Vagina (tissue), 2 donors: ENCODE measurements around the gene RPGRIP1. TPM values are rescaled to one million over a fixed set of nuclear protein-coding genes. Genes with fewer than 3 reads are reported as not detected.

Experiments used
- DNase-seq, 2 donors: peaks; one replicate each; pipeline ENCODE4 v3.0.0-alpha.2; 2017; ENCODE audit errors: extremely low spot score in 2 of 2
- H3K27ac ChIP-seq: fragments of 200-600 bp; sonication (generic); one replicate; pipeline ENCODE4 v1.5.1; 2019
- H3K27me3 ChIP-seq: fragments of 200-600 bp; sonication (generic); one replicate; pipeline ENCODE4 v1.5.1; 2019
- H3K36me3 ChIP-seq, 2 donors: fragments of 200-600 bp; sonication (generic); one replicate each; pipeline ENCODE4 v1.5.1; 2017 to 2019
- H3K4me1 ChIP-seq: fragments of 200-600 bp; sonication (generic); one replicate; pipeline ENCODE4 v1.5.1; 2019
- H3K4me3 ChIP-seq, 2 donors: fragments of 200-600 bp; sonication (generic); 1 replicate in 1 of 2; 2 replicates in 1 of 2; pipeline ENCODE4 v1.5.1; 2016 to 2019
- H3K9me3 ChIP-seq: fragments of 200-600 bp; sonication (generic); one replicate; pipeline ENCODE4 v1.5.1; 2019
- POLR2A ChIP-seq, 2 donors: fragments of 450-650 bp; IDR thresholded peaks; one replicate each; pipeline ENCODE4 v1.6.1; 2017; ENCODE audit warnings: antibody characterized with exemption in 2 of 2, mild to moderate bottlenecking in 2 of 2, moderate library complexity in 2 of 2
- POLR2AphosphoS5 ChIP-seq, 2 donors: sonication (generic); formaldehyde crosslinking; IDR thresholded peaks; one replicate each; pipeline ENCODE4 v1.9.0; 2017; ENCODE audit warnings: antibody characterized with exemption in 2 of 2, mild to moderate bottlenecking in 2 of 2, low read depth in 1 of 2; ENCODE audit not compliant: insufficient read depth in 1 of 2
- intact Hi-C: fragments of 100-400 bp; cut with DNase I; formaldehyde crosslinking; loops from one replicate; pipeline ENCODE4 v1.15.1; 2023
- total RNA-seq: library from RNA; depleted of rRNA; stranded (reverse); fragments of >200 nt; gene quantifications from one replicate; pipeline ENCODE4 v1.2.3, GENCODE V29; 2016
- TF ChIP-seq, protein P1 (sequence below), 3 experiments: fragments of 450-650 bp in 2 of 3; fragments of 200-600 bp in 1 of 3; sonication (generic) in 1 of 3; IDR thresholded peaks; one replicate each; pipeline ENCODE4 v1.5.1; 2017 to 2019; ENCODE audit warnings: antibody characterized with exemption in 3 of 3, mild to moderate bottlenecking in 2 of 3, moderate library complexity in 2 of 3

Gene RPGRIP1
- total RNA-seq, 1 donor from 2014 or later, result not detected

DNA sequence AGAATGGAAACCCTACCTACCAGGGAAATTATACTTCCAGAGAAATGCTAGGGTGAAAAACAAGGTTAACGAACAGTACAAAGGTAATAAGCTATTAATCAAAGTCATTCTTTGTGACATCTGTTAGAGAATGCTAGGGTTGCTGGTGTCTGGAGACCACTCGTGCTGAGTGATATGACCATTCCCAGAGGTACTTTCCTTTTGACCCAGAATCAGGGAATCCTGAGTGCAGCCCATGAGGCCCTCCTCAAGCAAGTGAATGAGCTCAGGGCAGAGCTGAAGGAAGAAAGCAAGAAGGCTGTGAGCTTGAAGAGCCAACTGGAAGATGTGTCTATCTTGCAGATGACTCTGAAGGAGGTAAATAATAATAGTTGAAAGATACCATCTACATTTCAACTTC is 31.7 kb downstream of the RPGRIP1 start:
- no peak overlapping the region for H3K4me3 ChIP-seq
- TF ChIP-seq, protein P1, sequence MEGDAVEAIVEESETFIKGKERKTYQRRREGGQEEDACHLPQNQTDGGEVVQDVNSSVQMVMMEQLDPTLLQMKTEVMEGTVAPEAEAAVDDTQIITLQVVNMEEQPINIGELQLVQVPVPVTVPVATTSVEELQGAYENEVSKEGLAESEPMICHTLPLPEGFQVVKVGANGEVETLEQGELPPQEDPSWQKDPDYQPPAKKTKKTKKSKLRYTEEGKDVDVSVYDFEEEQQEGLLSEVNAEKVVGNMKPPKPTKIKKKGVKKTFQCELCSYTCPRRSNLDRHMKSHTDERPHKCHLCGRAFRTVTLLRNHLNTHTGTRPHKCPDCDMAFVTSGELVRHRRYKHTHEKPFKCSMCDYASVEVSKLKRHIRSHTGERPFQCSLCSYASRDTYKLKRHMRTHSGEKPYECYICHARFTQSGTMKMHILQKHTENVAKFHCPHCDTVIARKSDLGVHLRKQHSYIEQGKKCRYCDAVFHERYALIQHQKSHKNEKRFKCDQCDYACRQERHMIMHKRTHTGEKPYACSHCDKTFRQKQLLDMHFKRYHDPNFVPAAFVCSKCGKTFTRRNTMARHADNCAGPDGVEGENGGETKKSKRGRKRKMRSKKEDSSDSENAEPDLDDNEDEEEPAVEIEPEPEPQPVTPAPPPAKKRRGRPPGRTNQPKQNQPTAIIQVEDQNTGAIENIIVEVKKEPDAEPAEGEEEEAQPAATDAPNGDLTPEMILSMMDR (IDR thresholded peaks at IDR 0.05), result no peak
- no peaks in the 10 kb centered on the region for H3K9me3 ChIP-seq
- H3K27me3 ChIP-seq, result no peaks in the 10 kb centered on the region
- H3K4me1 ChIP-seq, result peaks cover 6% of the 10 kb centered on the region
- H3K27ac ChIP-seq, result no peak overlapping the region
- no peak for DNase-seq
- no peaks in the 10 kb centered on the region for H3K36me3 ChIP-seq
- intact Hi-C loops, result loop anchor here (5.0 kb wide), 1 partner anchor 161 kb away; no protein-coding TSS in a partner anchor

GRCh38 chr14:21313512-21313911 is 33.6 kb downstream of the RPGRIP1 start:
- no peaks in the 10 kb centered on the region for H3K9me3 ChIP-seq
- DNase-seq, result no peak
- H3K4me3 ChIP-seq, result no peak overlapping the region
- H3K27me3 ChIP-seq, result no peaks in the 10 kb centered on the region
- TF ChIP-seq POLR2AphosphoS5 (IDR thresholded peaks at IDR 0.05; ENCODE audit: insufficient read depth in 1 of 2, low read depth in 1 of 2), result no peak
- TF ChIP-seq POLR2A (IDR thresholded peaks at IDR 0.05), result no peak
- TF ChIP-seq, protein P1 (IDR thresholded peaks at IDR 0.05), result no peak
- intact Hi-C loops, result loop anchor here (5.0 kb wide), 1 partner anchor 159 kb away; no protein-coding TSS in a partner anchor
- H3K36me3 ChIP-seq, result no peaks in the 10 kb centered on the region
- H3K27ac ChIP-seq, result no peak overlapping the region
- peaks cover 1% of the 10 kb centered on the region for H3K4me1 ChIP-seq

- Histone ChIP-seq H3K4me3 (no peak overlapping the region), H3K4me1 (no peaks in the 10 kb centered on the region), H3K9me3 (no peaks in the 10 kb centered on the region), H3K27ac (no peak overlapping the region), H3K36me3 (no peaks in the 10 kb centered on the region), H3K27me3 (no peaks in the 10 kb centered on the region)
- intact Hi-C loops, result no loop called here
- TF ChIP-seq, protein P1 (IDR thresholded peaks at IDR 0.05), result no peak
- no peak for TF ChIP-seq POLR2A (IDR thresholded peaks at IDR 0.05)
- no peak for TF ChIP-seq POLR2AphosphoS5 (IDR thresholded peaks at IDR 0.05; ENCODE audit: insufficient read depth in 1 of 2, low read depth in 1 of 2)
- no peak for DNase-seq
These were observed 37.5 kb downstream of the RPGRIP1 start for GRCh38 chr14:21317398-21317797.

DNA sequence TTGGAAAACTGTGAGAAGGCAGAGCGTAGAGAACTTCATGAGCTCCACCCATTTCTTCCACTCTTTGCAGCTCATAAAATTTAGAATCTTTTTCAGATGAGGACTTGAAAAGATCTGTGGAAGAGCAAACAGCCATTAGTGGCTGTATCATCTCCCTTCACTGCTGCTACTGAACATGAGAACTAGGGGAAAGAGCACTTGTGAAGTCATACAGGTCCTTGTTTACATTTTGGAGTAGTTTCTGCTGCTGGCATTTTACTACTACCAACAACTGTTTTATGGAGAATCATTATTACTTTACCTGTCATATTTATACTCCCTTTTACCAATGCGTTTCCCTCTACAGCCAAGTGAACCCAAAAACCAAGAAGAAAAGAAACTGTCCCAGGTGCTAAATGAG is 41.0 kb downstream of the RPGRIP1 start:
- intact Hi-C loops, result no loop called here
- no peaks in the 10 kb centered on the region for H3K27me3 ChIP-seq
- no peaks in the 10 kb centered on the region for H3K9me3 ChIP-seq
- DNase-seq, result no peak
- no peaks in the 10 kb centered on the region for H3K36me3 ChIP-seq
- no peak for TF ChIP-seq POLR2A (IDR thresholded peaks at IDR 0.05)
- TF ChIP-seq, protein P1 (IDR thresholded peaks at IDR 0.05), result no peak
- no peak for TF ChIP-seq POLR2AphosphoS5 (IDR thresholded peaks at IDR 0.05; ENCODE audit: insufficient read depth in 1 of 2, low read depth in 1 of 2)
- H3K4me3 ChIP-seq, result no peak overlapping the region
- no peaks in the 10 kb centered on the region for H3K4me1 ChIP-seq
- no peak overlapping the region for H3K27ac ChIP-seq

- no peak for TF ChIP-seq POLR2AphosphoS5 (IDR thresholded peaks at IDR 0.05; ENCODE audit: insufficient read depth in 1 of 2, low read depth in 1 of 2)
- TF ChIP-seq, protein P1 (IDR thresholded peaks at IDR 0.05), result no peak
- TF ChIP-seq POLR2A (IDR thresholded peaks at IDR 0.05), result no peak
- no peak for DNase-seq
These were observed 42.8 kb downstream of the RPGRIP1 start for GRCh38 chr14:21322716-21323115.

More at GRCh38 chr14:21322716-21323115, 42.8 kb downstream of the RPGRIP1 start:
- intact Hi-C loops, result no loop called here
- no peaks in the 10 kb centered on the region for H3K9me3 ChIP-seq
- no peaks in the 10 kb centered on the region for H3K4me1 ChIP-seq
- H3K4me3 ChIP-seq, result no peak overlapping the region
- no peak overlapping the region for H3K27ac ChIP-seq
- H3K36me3 ChIP-seq, result no peaks in the 10 kb centered on the region
- no peaks in the 10 kb centered on the region for H3K27me3 ChIP-seq
